Measurements from ENCODE around the gene TBC1D5. TPM values are rescaled to one million over a fixed set of nuclear protein-coding genes. Genes with fewer than 3 reads are reported as not detected.
A peak's percentile ranks its signal among the peaks of the same experiment; 100 is the strongest.

TBC1D5 gene
- total and polyA plus RNA-seq, 4 donors: 34.6 to 135 (median 69.1) TPM

- H3K27ac ChIP-seq (ENCODE audit: low read depth, low read length): no peak overlapping the region
- no peak overlapping the region for H3K4me3 ChIP-seq (ENCODE audit: low read depth, low read length)
- H3K27me3 ChIP-seq (ENCODE audit: control insufficient read depth, insufficient read depth, low read length): no peaks in the 10 kb centered on the region
- H3K36me3 ChIP-seq (ENCODE audit: control insufficient read depth, insufficient read depth, low read length): no peaks in the 10 kb centered on the region
- no peak for DNase-seq (ENCODE audit: low read depth in 4 of 6, low spot score in 6 of 6)
- H3K4me1 ChIP-seq (ENCODE audit: control insufficient read depth, insufficient read depth, low read length): no peaks in the 10 kb centered on the region
- no peaks in the 10 kb centered on the region for H3K9me3 ChIP-seq (ENCODE audit: control insufficient read depth, insufficient read depth, low read length)
These were observed 411.8 kb downstream of the TBC1D5 start for GRCh38 chr3:17330660-17331059.

- WGBS (ENCODE audit: insufficient coverage): 100% methylated on average over 1 of the region's 1 CpG
These were observed 412.5 kb downstream of the TBC1D5 start for GRCh38 chr3:17329927-17330326.

GRCh38 chr3:17322106-17322793, 420.2 kb downstream of the TBC1D5 start:
- H3K4me3 ChIP-seq (ENCODE audit: low read depth, low read length): no peak overlapping the region
- H3K27me3 ChIP-seq (ENCODE audit: control insufficient read depth, insufficient read depth, low read length): no peaks in the 10 kb centered on the region
- H3K27ac ChIP-seq (ENCODE audit: low read depth, low read length): no peak overlapping the region
- 89% methylated on average over 4 of the region's 5 CpGs for WGBS (ENCODE audit: insufficient coverage)
- H3K4me1 ChIP-seq (ENCODE audit: control insufficient read depth, insufficient read depth, low read length): no peaks in the 10 kb centered on the region
- DNase-seq (ENCODE audit: low read depth in 4 of 6, low spot score in 6 of 6): no peak
- H3K36me3 ChIP-seq (ENCODE audit: control insufficient read depth, insufficient read depth, low read length): no peaks in the 10 kb centered on the region
- no peaks in the 10 kb centered on the region for H3K9me3 ChIP-seq (ENCODE audit: control insufficient read depth, insufficient read depth, low read length)

More at GRCh38 chr3:17329927-17330326, 412.5 kb downstream of the TBC1D5 start:
- DNase-seq (ENCODE audit: low read depth in 4 of 6, low spot score in 6 of 6): no peak
- H3K36me3 ChIP-seq (ENCODE audit: control insufficient read depth, insufficient read depth, low read length): no peaks in the 10 kb centered on the region
- no peaks in the 10 kb centered on the region for H3K4me1 ChIP-seq (ENCODE audit: control insufficient read depth, insufficient read depth, low read length)
- H3K4me3 ChIP-seq (ENCODE audit: low read depth, low read length): no peak overlapping the region
- H3K27ac ChIP-seq (ENCODE audit: low read depth, low read length): no peak overlapping the region
- H3K9me3 ChIP-seq (ENCODE audit: control insufficient read depth, insufficient read depth, low read length): no peaks in the 10 kb centered on the region
- H3K27me3 ChIP-seq (ENCODE audit: control insufficient read depth, insufficient read depth, low read length): no peaks in the 10 kb centered on the region

- Histone ChIP-seq H3K4me1 (ENCODE audit: control insufficient read depth, insufficient read depth, low read length) (no peaks in the 10 kb centered on the region), H3K27me3 (ENCODE audit: control insufficient read depth, insufficient read depth, low read length) (no peaks in the 10 kb centered on the region), H3K4me3 (ENCODE audit: low read depth, low read length) (no peak overlapping the region), H3K36me3 (ENCODE audit: control insufficient read depth, insufficient read depth, low read length) (no peaks in the 10 kb centered on the region), H3K27ac (ENCODE audit: low read depth, low read length) (no peak overlapping the region), H3K9me3 (ENCODE audit: control insufficient read depth, insufficient read depth, low read length) (no peaks in the 10 kb centered on the region)
- no peak for DNase-seq (ENCODE audit: low read depth in 4 of 6, low spot score in 6 of 6)
These were observed 422.2 kb downstream of the TBC1D5 start for GRCh38 chr3:17320266-17320665.

- Histone ChIP-seq H3K4me1 (ENCODE audit: control insufficient read depth, insufficient read depth, low read length) (no peaks in the 10 kb centered on the region), H3K9me3 (ENCODE audit: control insufficient read depth, insufficient read depth, low read length) (no peaks in the 10 kb centered on the region), H3K36me3 (ENCODE audit: control insufficient read depth, insufficient read depth, low read length) (no peaks in the 10 kb centered on the region), H3K27me3 (ENCODE audit: control insufficient read depth, insufficient read depth, low read length) (no peaks in the 10 kb centered on the region), H3K27ac (ENCODE audit: low read depth, low read length) (no peak overlapping the region), H3K4me3 (ENCODE audit: low read depth, low read length) (no peak overlapping the region)
- 100% methylated on average over 1 of the region's 3 CpGs for WGBS (ENCODE audit: insufficient coverage)
- no peak for DNase-seq (ENCODE audit: low read depth in 4 of 6, low spot score in 6 of 6)
These were observed 426.5 kb downstream of the TBC1D5 start for GRCh38 chr3:17315897-17316296.

GRCh38 chr3:17314171-17314570, 428.3 kb downstream of the TBC1D5 start:
- Histone ChIP-seq H3K4me1 (ENCODE audit: control insufficient read depth, insufficient read depth, low read length) (no peaks in the 10 kb centered on the region), H3K36me3 (ENCODE audit: control insufficient read depth, insufficient read depth, low read length) (no peaks in the 10 kb centered on the region), H3K27me3 (ENCODE audit: control insufficient read depth, insufficient read depth, low read length) (no peaks in the 10 kb centered on the region), H3K27ac (ENCODE audit: low read depth, low read length) (no peak overlapping the region), H3K9me3 (ENCODE audit: control insufficient read depth, insufficient read depth, low read length) (no peaks in the 10 kb centered on the region), H3K4me3 (ENCODE audit: low read depth, low read length) (no peak overlapping the region)
- DNase-seq (ENCODE audit: low read depth in 4 of 6, low spot score in 6 of 6): no peak

- DNase-seq (ENCODE audit: low read depth in 4 of 6, low spot score in 6 of 6): no peak
- no peaks in the 10 kb centered on the region for H3K9me3 ChIP-seq (ENCODE audit: control insufficient read depth, insufficient read depth, low read length)
- no peak overlapping the region for H3K27ac ChIP-seq (ENCODE audit: low read depth, low read length)
- H3K27me3 ChIP-seq (ENCODE audit: control insufficient read depth, insufficient read depth, low read length): no peaks in the 10 kb centered on the region
- H3K36me3 ChIP-seq (ENCODE audit: control insufficient read depth, insufficient read depth, low read length): no peaks in the 10 kb centered on the region
- H3K4me1 ChIP-seq (ENCODE audit: control insufficient read depth, insufficient read depth, low read length): no peaks in the 10 kb centered on the region
- 96% methylated on average over 2 of the region's 3 CpGs for WGBS (ENCODE audit: insufficient coverage)
- no peak overlapping the region for H3K4me3 ChIP-seq (ENCODE audit: low read depth, low read length)
These were observed 428.7 kb downstream of the TBC1D5 start for GRCh38 chr3:17313746-17314145.

- no peaks in the 10 kb centered on the region for H3K4me1 ChIP-seq (ENCODE audit: control insufficient read depth, insufficient read depth, low read length)
- DNase-seq (ENCODE audit: low read depth in 4 of 6, low spot score in 6 of 6): no peak
These were observed 431.4 kb downstream of the TBC1D5 start for GRCh38 chr3:17310983-17311382.

GRCh38 chr3:17307887-17308286, 434.5 kb downstream of the TBC1D5 start:
- DNase-seq (ENCODE audit: low read depth in 4 of 6, low spot score in 6 of 6): peak in 1 of 6 donors; percentile 32
- Histone ChIP-seq H3K27ac (ENCODE audit: low read depth, low read length) (no peak overlapping the region), H3K4me3 (ENCODE audit: low read depth, low read length) (no peak overlapping the region)

More at GRCh38 chr3:17310983-17311382, 431.4 kb downstream of the TBC1D5 start:
- Histone ChIP-seq H3K9me3 (ENCODE audit: control insufficient read depth, insufficient read depth, low read length) (no peaks in the 10 kb centered on the region), H3K36me3 (ENCODE audit: control insufficient read depth, insufficient read depth, low read length) (no peaks in the 10 kb centered on the region), H3K27me3 (ENCODE audit: control insufficient read depth, insufficient read depth, low read length) (no peaks in the 10 kb centered on the region), H3K27ac (ENCODE audit: low read depth, low read length) (no peak overlapping the region), H3K4me3 (ENCODE audit: low read depth, low read length) (no peak overlapping the region)

GRCh38 chr3:17307482-17307881, 434.9 kb downstream of the TBC1D5 start:
- peak in 3 of 6 donors; percentile 7 to 82 (median 28) for DNase-seq (ENCODE audit: low read depth in 4 of 6, low spot score in 6 of 6)
- H3K27ac ChIP-seq (ENCODE audit: low read depth, low read length): no peak overlapping the region
- no peaks in the 10 kb centered on the region for H3K36me3 ChIP-seq (ENCODE audit: control insufficient read depth, insufficient read depth, low read length)
- H3K27me3 ChIP-seq (ENCODE audit: control insufficient read depth, insufficient read depth, low read length): no peaks in the 10 kb centered on the region
- no CpG with 5 or more reads among the region's 1 CpG for WGBS (ENCODE audit: insufficient coverage)
- no peak overlapping the region for H3K4me3 ChIP-seq (ENCODE audit: low read depth, low read length)
- H3K4me1 ChIP-seq (ENCODE audit: control insufficient read depth, insufficient read depth, low read length): no peaks in the 10 kb centered on the region
- H3K9me3 ChIP-seq (ENCODE audit: control insufficient read depth, insufficient read depth, low read length): no peaks in the 10 kb centered on the region

More at GRCh38 chr3:17307887-17308286, 434.5 kb downstream of the TBC1D5 start:
- Histone ChIP-seq H3K9me3 (ENCODE audit: control insufficient read depth, insufficient read depth, low read length) (no peaks in the 10 kb centered on the region), H3K27me3 (ENCODE audit: control insufficient read depth, insufficient read depth, low read length) (no peaks in the 10 kb centered on the region), H3K4me1 (ENCODE audit: control insufficient read depth, insufficient read depth, low read length) (no peaks in the 10 kb centered on the region), H3K36me3 (ENCODE audit: control insufficient read depth, insufficient read depth, low read length) (no peaks in the 10 kb centered on the region)
- 100% methylated on average over 2 of the region's 5 CpGs for WGBS (ENCODE audit: insufficient coverage)

Measured in spinal cord (tissue), 10 donors.